Superior temporal gyrus (tissue), 1 donor: ENCODE measurements around the gene F7.

Source experiments
- DNase-seq: peaks from one replicate; pipeline ENCODE4 v3.0.0-alpha.2; 2016; ENCODE audit errors: extremely low spot score

F7 gene

GRCh38 chr13:113138792-113139551 lies 33.4 kb downstream of the F7 start:
- DNase-seq, result no peak

GRCh38 chr13:113139577-113139976 lies 34.0 kb downstream of the F7 start:
- DNase-seq, result no peak

GRCh38 chr13:113140677-113141600 lies 35.3 kb downstream of the F7 start:
- DNase-seq, result no peak

DNA sequence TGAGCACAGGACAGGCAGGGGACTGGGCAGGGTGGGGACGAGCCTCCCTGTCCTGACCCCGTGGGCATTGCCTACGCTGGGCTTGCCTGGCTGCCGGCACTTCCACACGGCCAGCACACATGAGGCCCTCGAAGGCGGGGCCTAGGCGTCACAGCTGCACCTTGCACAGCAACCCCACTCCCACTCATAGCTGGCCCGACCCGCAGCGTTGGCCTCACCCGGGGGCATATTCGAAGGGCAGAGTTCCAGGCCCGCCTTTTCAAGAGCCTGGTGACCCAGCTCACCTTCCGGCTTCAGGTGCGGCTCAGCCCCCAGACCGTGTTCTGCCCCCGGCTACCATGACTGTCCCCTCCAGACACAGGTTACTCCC lies 36.0 kb downstream of the F7 start:
- no peak for DNase-seq

GRCh38 chr13:113142876-113143275 lies 37.3 kb downstream of the F7 start:
- no peak for DNase-seq

GRCh38 chr13:113143466-113144254 lies 38.1 kb downstream of the F7 start:
- no peak for DNase-seq

GRCh38 chr13:113144255-113144629 lies 38.7 kb downstream of the F7 start:
- DNase-seq, result no peak

- no peak for DNase-seq
Measured at GRCh38 chr13:113145496-113145895, 39.9 kb downstream of the F7 start.

GRCh38 chr13:113145911-113146598 lies 40.5 kb downstream of the F7 start:
- DNase-seq, result no peak

GRCh38 chr13:113146750-113147149 lies 41.2 kb downstream of the F7 start:
- no peak for DNase-seq

DNA sequence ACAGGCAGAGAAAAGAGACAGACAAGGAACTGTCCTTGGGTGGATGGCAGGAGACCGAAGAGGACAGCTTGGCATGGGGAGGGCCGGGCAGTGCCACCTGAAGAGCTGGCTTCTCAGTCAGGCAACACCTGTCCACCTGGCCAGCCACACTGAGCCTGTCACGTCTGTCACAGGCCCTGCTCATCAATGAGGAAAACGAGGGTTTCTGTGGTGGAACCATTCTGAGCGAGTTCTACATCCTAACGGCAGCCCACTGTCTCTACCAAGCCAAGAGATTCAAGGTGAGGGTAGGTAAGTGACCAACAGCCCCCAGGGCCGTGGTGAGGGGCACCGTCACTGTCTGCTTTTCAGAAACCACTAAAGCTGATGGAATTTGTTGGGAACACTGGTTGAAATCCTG lies 41.6 kb downstream of the F7 start:
- DNase-seq, result no peak

GRCh38 chr13:113148407-113148806 lies 42.8 kb downstream of the F7 start:
- DNase-seq, result no peak

DNA sequence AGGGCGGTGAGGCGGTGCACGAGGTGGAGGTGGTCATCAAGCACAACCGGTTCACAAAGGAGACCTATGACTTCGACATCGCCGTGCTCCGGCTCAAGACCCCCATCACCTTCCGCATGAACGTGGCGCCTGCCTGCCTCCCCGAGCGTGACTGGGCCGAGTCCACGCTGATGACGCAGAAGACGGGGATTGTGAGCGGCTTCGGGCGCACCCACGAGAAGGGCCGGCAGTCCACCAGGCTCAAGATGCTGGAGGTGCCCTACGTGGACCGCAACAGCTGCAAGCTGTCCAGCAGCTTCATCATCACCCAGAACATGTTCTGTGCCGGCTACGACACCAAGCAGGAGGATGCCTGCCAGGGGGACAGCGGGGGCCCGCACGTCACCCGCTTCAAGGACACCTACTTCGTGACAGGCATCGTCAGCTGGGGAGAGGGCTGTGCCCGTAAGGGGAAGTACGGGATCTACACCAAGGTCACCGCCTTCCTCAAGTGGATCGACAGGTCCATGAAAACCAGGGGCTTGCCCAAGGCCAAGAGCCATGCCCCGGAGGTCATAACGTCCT lies 43.4 kb downstream of the F7 start:
- no peak for DNase-seq

DNA sequence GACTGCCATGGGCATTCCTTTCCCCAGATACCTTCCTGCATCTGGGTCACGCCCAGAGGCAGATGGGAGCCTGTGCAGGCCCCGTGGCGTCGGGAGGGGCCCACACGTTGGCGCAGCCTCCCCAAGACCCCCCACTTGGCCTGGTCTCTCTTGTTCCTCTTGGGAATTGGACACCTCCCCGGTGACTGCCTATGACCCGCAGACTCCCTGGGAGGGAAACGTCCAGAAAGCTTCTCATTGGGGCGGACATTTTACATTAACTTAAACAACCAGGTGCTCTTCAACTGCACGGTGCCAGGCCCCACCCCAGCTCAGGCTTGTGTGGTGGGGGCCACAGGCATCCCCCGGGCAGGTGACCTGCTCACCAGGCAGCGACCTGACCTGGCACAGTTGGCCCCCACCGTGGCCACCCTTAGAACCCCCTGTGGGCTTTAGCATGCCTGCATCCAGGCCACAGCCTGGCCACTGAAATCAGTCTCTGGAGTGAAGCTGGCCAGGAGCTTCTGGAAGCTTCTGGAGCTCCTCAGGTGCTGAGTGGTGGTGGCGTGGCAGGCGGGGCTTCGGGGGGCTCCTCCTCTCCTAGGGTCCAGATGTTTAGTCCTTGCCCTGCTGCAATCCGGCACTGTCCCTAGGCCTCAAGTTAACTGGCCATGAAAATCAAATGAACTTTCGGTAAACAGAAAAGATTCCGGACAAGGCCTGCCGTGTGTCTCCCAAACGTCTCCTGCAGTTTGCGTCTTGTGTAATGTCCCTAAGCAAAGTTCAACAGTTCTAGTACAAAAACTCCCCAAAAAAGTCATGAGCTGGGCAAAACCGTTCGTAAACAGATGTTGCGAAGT lies 44.3 kb downstream of the F7 start:
- no peak for DNase-seq

DNA sequence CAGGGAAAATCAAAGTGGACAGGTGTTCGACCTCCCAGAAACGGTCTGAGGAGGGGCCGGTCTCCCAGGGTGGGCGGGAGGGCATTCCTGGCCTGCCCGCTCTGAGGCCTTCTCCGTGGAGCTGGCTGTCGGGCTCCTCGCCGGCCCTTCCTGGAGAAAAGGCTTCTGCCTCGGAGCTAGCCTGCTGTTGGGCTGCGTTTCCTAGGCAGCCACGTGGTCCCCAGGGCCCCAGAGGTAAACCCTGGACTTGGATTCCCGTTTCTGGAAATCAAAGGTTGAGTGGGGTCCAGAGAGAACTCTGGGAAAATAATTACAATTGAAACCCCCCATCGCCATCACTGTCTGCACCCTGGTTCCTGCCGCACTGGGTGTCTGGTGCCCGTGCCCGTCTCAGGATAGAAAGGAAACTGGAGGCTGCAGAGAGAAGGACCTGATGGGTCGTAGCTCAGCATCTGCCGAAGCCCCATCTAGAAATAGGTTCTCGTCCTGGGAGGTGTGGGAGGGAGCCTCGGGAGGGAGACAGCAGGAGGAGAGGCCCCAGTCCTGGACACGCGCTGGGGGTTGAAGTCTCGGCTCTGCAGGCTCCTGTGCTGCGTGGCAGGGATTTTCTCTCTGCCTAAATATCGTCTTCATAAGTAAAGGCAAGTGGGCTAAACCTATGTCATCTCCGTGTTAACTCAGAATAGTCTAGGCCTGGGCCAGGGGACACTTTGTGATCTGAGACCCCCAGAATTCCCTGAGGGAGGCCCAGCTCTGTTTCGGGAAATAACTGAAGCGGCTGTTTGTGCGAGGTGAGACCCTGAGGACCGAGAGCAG lies 45.2 kb downstream of the F7 start:
- no peak for DNase-seq

- DNase-seq, result no peak
Measured at GRCh38 chr13:113151745-113152690, 46.4 kb downstream of the F7 start.

GRCh38 chr13:113152691-113152983 lies 47.0 kb downstream of the F7 start:
- no peak for DNase-seq

DNA sequence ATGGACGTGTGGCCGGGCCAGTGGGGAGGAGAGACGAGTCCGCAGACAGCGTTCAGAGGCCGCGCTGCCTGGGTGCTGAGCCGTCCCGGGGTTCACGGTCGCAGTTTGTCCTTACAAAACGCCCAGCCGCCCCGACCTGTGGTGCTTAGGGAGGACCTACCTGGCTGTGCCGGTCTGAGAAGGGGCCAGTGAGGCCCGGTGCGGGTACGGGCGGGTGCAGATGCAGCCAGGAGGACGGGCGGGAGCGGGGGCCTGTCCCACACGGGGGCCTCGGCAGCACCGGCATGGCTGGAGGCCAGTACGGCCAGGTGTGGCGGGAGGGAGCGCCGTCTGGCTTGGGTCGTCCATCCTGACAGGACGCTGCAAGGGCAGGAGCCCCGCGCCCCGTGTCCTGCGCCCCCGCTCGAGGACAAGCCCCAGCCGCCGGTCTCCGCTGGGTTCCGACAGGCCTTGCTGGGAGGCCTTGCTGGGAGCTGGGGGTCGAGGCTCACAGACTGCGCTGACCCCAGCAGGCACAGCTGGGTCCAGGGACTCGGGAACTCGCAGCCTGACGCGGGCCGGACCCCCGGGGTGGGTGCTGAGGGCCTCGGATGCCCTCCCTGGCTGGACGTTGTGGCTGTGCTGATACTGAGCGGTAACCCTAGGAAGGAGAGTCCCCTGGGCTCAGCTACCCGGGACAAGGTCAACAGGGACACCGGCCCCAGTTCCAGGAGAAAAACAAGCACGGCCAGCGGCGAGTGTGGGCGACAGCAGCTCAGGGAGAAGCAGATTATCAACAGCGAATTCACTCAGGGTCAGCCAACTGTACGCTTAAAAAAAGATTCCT lies 47.6 kb downstream of the F7 start:
- no peak for DNase-seq
